Fibroblast of skin of back (primary cell): ENCODE data around the gene TAAR6. TPM values are rescaled to one million over a fixed set of nuclear protein-coding genes. Genes with fewer than 3 reads are reported as not detected.
"Not testable (repeated sequence)": the region's sequence is repeated elsewhere in the genome, so short reads cannot be mapped to it uniquely, and the experiment has no call there.

Experiments used
- DNase-seq: peaks from one replicate; pipeline ENCODE4 v3.0.0-alpha.2; 2013
- polyA plus RNA-seq, 2 experiments: library from polyadenylated mRNA; unstranded; fragments of 120-200 nt; gene quantifications; one replicate each; pipeline ENCODE4 v1.2.1, GENCODE V29; 2013; ENCODE audit not compliant: insufficient read length in 2 of 2

The TAAR6 gene
- polyA plus RNA-seq (2013, experiment 1 of 2; ENCODE audit: insufficient read length): not detected
- not detected for polyA plus RNA-seq (2013, experiment 2 of 2; ENCODE audit: insufficient read length)

GRCh38 chr6:132570221-132570777, at the start of gene TAAR6:
TAAR6 (plus strand) TSS chr6:132570322; CDS start chr6:132570322, 0 bp downstream.
- no peak for DNase-seq

- peak; percentile 18 for DNase-seq
Observed at GRCh38 chr6:132520953-132521352, 49.2 kb upstream of the TAAR6 start.

- no peak for DNase-seq
Observed at GRCh38 chr6:132524646-132525045, 45.5 kb upstream of the TAAR6 start.

GRCh38 chr6:132525866-132526265, 44.3 kb upstream of the TAAR6 start:
- no peak for DNase-seq

GRCh38 chr6:132526461-132526860, 43.7 kb upstream of the TAAR6 start:
- DNase-seq: no peak

GRCh38 chr6:132527791-132528190, 42.3 kb upstream of the TAAR6 start:
- peak; percentile 17 for DNase-seq

GRCh38 chr6:132530293-132530974, 39.7 kb upstream of the TAAR6 start:
- peak; percentile 56 for DNase-seq

- not testable (repeated sequence) for DNase-seq
Observed at GRCh38 chr6:132534546-132534945, 35.6 kb upstream of the TAAR6 start.

- no peak for DNase-seq
Observed at GRCh38 chr6:132537145-132537544, 33.0 kb upstream of the TAAR6 start.

GRCh38 chr6:132537977-132538376, 32.1 kb upstream of the TAAR6 start, which contains the start of gene TAAR9:
TAAR9 (plus strand) TSS chr6:132538277; CDS start chr6:132538290, 13 bp downstream.
- DNase-seq: no peak

GRCh38 chr6:132544826-132545225, 25.3 kb upstream of the TAAR6 start:
- no peak for DNase-seq

- no peak for DNase-seq
Observed at GRCh38 chr6:132548746-132549463, 21.2 kb upstream of the TAAR6 start.

- DNase-seq: no peak
Observed at GRCh38 chr6:132551214-132551613, 18.9 kb upstream of the TAAR6 start.

GRCh38 chr6:132552372-132552771, 17.8 kb upstream of the TAAR6 start, which contains the start of gene TAAR8:
TAAR8 (plus strand) TSS chr6:132552672; CDS start chr6:132552693, 21 bp downstream.
- no peak for DNase-seq

- not testable (repeated sequence) for DNase-seq
Observed at GRCh38 chr6:132560087-132560486, 10.0 kb upstream of the TAAR6 start.

GRCh38 chr6:132566404-132566803, 3.7 kb upstream of the TAAR6 start:
- DNase-seq: no peak

- DNase-seq: no peak
Observed at GRCh38 chr6:132567566-132567965, 2.6 kb upstream of the TAAR6 start.

GRCh38 chr6:132568611-132569010, 1.5 kb upstream of the TAAR6 start:
- DNase-seq: no peak

GRCh38 chr6:132569170-132569569, 952 bp upstream of the TAAR6 start:
- no peak for DNase-seq

- DNase-seq: no peak
Observed at GRCh38 chr6:132571774-132572173, 1.7 kb downstream of the TAAR6 start.

- DNase-seq: no peak
Observed at GRCh38 chr6:132584698-132585097, 14.6 kb downstream of the TAAR6 start.

- DNase-seq: no peak
Observed at GRCh38 chr6:132587424-132587823, 17.3 kb downstream of the TAAR6 start.

- DNase-seq: no peak
Observed at GRCh38 chr6:132589454-132589853, 19.3 kb downstream of the TAAR6 start, which contains the start of gene TAAR5. TAAR5 (minus strand) TSS chr6:132589741; CDS start chr6:132589686, 55 bp downstream.
